Measurements from ENCODE around the gene SNAPC5.
"Not testable (repeated sequence)": the region's sequence is repeated elsewhere in the genome, so short reads cannot be mapped to it uniquely, and the experiment has no call there.

The SNAPC5 gene

GRCh38 chr15:66505430-66505811 is 7.9 kb upstream of the SNAPC5 start:
- Histone ChIP-seq H3K9ac (peak overlapping the region; percentile 98), H3K27ac (peak overlapping the region; percentile 95), H3K4me1 (peaks cover 47% of the 10 kb centered on the region), H3K4me3 (peak overlapping the region; percentile 86), H4K20me1 (peaks cover 40% of the 10 kb centered on the region), H3K36me3 (peaks cover 41% of the 10 kb centered on the region), H3K4me2 (peak overlapping the region; percentile 91), H3K27me3 (no peaks in the 10 kb centered on the region), H3K9me3 (no peaks in the 10 kb centered on the region)
- no peak for TF ChIP-seq Cebpa-rat (IDR thresholded peaks at IDR 0.05)

DNA sequence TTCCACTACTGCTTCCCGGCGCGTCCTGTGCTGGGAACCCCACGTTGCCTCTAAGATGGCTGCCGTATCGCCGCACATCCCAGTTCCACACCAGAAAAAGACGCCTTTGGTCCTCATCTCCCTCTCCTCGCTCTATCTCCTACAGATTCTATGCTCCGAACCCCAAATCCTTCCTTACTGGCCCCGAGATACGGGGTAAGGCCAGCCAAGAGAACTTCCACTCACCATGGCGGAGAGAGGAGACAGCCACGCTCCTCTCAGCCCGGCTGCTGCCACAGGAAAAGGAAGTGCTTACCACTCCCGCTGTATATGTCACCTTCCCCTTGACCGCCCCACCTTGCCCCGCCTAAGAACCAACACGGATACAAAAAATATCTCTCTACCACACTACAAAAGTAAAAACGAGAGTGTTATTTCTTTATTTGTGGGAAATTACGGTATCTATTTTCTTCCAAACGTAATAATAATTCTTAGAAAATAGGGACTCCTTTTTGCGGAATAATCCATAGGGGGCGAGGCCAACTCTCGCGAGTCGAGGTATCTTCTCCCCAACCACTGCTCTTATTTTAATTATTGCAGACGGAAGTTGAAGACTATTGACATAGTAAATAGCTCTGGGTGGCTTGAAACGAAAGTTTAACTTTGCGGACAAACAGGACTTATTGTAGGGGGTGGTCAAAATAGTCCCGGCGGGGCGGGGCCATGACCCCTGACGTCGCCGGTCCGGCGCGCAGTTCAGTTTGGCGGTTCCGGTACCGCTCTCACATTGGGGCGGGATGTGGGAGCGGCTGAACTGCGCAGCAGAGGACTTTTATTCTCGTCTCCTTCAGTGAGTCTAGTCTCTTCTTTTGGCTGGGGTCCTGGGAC is 7.2 kb upstream of the SNAPC5 start, which contains the start of the genes RPL4 and ZWILCH:
Gene RPL4 (minus strand): TSS at position 293 of the 867 bp plus-strand sequence. CDS start 65 bp downstream, at position 228.
Gene ZWILCH (plus strand): TSS at position 764 of the 867 bp plus-strand sequence. CDS start 13 bp downstream, at position 777.
- Histone ChIP-seq H3K27me3 (no peaks in the 10 kb centered on the region), H3K36me3 (peaks cover 43% of the 10 kb centered on the region), H4K20me1 (peaks cover 46% of the 10 kb centered on the region), H3K4me1 (peaks cover 53% of the 10 kb centered on the region), H3K27ac (peak within 1 kb of the TSS; percentile 95), H3K9ac (peak within 1 kb of the TSS; percentile 98), H3K9me3 (no peaks in the 10 kb centered on the region), H3K4me2 (peak within 1 kb of the TSS; percentile 91), H3K4me3 (peak within 1 kb of the TSS; percentile 86)
- no peak for TF ChIP-seq Cebpa-rat (IDR thresholded peaks at IDR 0.05)

DNA sequence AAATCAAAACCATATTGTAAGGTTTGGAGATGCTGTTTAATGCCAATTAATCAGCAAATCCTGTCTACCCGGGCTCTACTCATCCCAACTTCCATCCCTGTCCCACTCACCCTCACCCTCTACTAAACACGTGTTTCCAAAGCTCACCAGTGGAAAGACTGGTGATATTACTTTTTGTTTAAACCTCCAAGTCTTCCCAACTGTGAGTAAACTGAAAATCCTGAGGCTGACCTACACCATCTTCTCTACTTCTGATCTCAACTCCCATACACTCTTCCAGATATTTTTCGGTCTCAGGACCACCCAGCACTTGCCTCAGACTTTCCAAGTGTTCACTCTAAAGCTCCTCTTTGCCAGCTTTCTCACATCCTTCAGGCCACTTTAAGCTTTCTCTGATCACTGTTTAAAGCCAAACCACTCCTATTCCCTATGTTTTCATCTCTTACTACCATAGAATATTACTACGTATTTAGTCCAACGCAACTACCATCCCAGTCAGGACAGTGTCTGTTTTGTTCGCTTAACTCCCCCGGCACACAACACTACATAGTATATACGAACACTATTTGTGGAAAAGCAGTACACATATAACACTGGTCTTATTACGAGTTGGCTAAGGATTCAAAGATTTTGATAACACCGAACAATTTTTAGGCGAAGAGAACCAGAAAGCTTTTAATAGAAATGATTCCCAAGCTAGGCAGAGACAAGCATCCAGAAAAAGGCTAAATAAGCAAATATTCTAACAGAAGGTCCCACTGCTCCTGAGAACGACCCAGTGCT is 6.4 kb upstream of the SNAPC5 start:
- Histone ChIP-seq H3K9ac (peak overlapping the region; percentile 98), H3K36me3 (peaks cover 49% of the 10 kb centered on the region), H3K27me3 (no peaks in the 10 kb centered on the region), H3K4me2 (peak overlapping the region; percentile 90), H3K4me3 (peak overlapping the region; percentile 86), H3K4me1 (peaks cover 59% of the 10 kb centered on the region), H4K20me1 (peaks cover 54% of the 10 kb centered on the region), H3K9me3 (no peaks in the 10 kb centered on the region), H3K27ac (peak overlapping the region; percentile 95)
- no peak for TF ChIP-seq Cebpa-rat (IDR thresholded peaks at IDR 0.05)

DNA sequence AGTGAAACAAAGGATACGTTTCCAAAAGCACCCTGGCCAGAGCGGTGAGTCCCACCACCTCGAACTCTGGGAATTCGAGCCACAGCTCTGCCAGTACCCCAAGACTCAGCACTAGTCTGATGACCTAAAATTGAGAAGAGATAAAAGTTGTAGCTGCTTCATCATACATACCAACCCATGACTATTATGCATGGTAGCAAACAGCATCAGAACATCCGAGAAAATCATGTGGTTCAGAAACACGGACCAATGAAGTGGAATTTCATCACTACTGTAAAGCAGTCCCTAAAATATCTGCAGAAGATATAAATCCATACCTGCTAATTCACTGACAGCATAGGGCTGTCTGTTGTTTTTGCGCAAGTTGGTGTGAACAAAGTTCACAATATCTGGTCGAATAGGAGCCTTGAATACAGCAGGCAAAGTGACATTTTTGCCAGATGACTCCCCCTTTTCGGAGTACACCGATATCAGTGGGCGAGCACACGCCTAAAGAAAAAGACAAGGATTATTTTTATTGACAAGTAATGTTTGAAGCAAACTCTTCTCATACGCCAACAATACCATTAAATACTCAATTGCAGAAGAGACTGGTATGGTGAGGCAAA is 5.6 kb upstream of the SNAPC5 start:
- H3K4me2 ChIP-seq = peak overlapping the region; percentile 90
- H3K9ac ChIP-seq = peak overlapping the region; percentile 98
- peaks cover 54% of the 10 kb centered on the region for H3K36me3 ChIP-seq
- peaks cover 63% of the 10 kb centered on the region for H4K20me1 ChIP-seq
- H3K9me3 ChIP-seq, H3K27me3 ChIP-seq: not testable (repeated sequence)
- peak overlapping the region; percentile 86 for H3K4me3 ChIP-seq
- H3K4me1 ChIP-seq = peaks cover 63% of the 10 kb centered on the region
- peak overlapping the region; percentile 95 for H3K27ac ChIP-seq

DNA sequence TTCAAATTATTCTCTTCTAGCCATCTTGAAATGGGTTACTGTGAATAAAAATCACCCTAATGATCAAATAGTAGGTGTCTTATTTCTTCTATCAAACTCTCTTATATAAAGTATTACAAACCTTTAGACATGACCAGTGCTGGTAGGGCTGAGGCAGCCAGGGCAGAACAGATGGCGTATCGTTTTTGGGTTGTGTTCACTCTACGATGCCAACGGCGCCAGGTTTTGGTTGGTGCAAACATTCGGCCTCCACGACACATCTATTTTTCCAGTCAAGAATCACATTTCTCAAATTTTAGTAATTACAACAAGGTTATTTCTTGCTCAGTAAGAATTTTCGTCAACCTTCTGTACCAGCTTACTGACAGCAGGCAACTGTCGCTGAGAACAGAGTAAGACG is 4.9 kb upstream of the SNAPC5 start:
- peaks cover 55% of the 10 kb centered on the region for H3K36me3 ChIP-seq
- no peaks in the 10 kb centered on the region for H3K27me3 ChIP-seq
- H3K4me3 ChIP-seq = peak overlapping the region; percentile 86
- H3K4me2 ChIP-seq = peak overlapping the region; percentile 90
- no peak for TF ChIP-seq Cebpa-rat (IDR thresholded peaks at IDR 0.05)
- peaks cover 65% of the 10 kb centered on the region for H3K4me1 ChIP-seq
- H3K9me3 ChIP-seq = no peaks in the 10 kb centered on the region
- H4K20me1 ChIP-seq = peaks cover 66% of the 10 kb centered on the region
- peak overlapping the region; percentile 98 for H3K9ac ChIP-seq
- H3K27ac ChIP-seq = peak overlapping the region; percentile 95; the same call in 1 of the 2 replicates

DNA sequence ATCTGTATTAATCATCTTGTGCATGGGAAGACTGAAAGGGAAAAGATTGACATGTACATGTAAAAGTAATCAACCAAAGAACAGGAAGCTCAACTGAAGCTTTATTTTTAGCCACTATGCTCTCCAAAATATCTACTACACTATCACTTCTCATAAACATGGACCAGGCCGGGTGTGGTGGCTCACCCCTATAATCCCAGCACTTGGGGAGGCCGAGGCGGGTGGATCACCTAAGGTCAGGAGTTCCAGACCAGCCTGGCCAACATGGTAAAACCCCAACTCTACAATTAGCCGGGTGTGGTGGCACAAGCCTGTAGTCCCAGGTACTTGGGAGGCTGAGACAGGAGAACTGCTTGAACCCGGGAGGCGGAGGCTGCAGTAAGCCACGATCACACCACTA is 2.8 kb upstream of the SNAPC5 start:
- H4K20me1 ChIP-seq = peaks cover 66% of the 10 kb centered on the region
- not testable (repeated sequence) for H3K27me3 ChIP-seq, H3K9me3 ChIP-seq
- H3K36me3 ChIP-seq = peaks cover 66% of the 10 kb centered on the region
- H3K4me1 ChIP-seq = peaks cover 65% of the 10 kb centered on the region
- peak overlapping the region; percentile 66 for H3K27ac ChIP-seq
- peak overlapping the region; percentile 90 for H3K4me2 ChIP-seq
- peak overlapping the region; percentile 39; the same call in 1 of the 2 replicates for H3K4me3 ChIP-seq
- peak overlapping the region; percentile 98 for H3K9ac ChIP-seq

GRCh38 chr15:66498501-66499386 is 1.2 kb upstream of the SNAPC5 start:
- TF ChIP-seq Cebpa-rat (IDR thresholded peaks at IDR 0.05) = no peak
- Histone ChIP-seq H3K36me3 (peaks cover 82% of the 10 kb centered on the region), H3K27ac (peak overlapping the region; percentile 8; the same call in 1 of the 2 replicates), H3K9me3 (no peaks in the 10 kb centered on the region), H3K27me3 (no peaks in the 10 kb centered on the region), H3K9ac (peak overlapping the region; percentile 89; the same call in 1 of the 2 replicates), H4K20me1 (peaks cover 59% of the 10 kb centered on the region), H3K4me1 (peaks cover 65% of the 10 kb centered on the region), H3K4me2 (peak overlapping the region; percentile 80), H3K4me3 (no peak overlapping the region)

GRCh38 chr15:66496951-66497501 is 536 bp downstream of the SNAPC5 start:
- TF ChIP-seq Cebpa-rat (IDR thresholded peaks at IDR 0.05) = no peak
- Histone ChIP-seq H3K27me3 (no peaks in the 10 kb centered on the region), H3K4me2 (peak overlapping the region; percentile 80), H3K9ac (peak overlapping the region; percentile 89), H4K20me1 (peaks cover 43% of the 10 kb centered on the region), H3K4me3 (peak overlapping the region; percentile 84), H3K9me3 (no peaks in the 10 kb centered on the region), H3K36me3 (peaks cover 84% of the 10 kb centered on the region), H3K4me1 (peaks cover 50% of the 10 kb centered on the region), H3K27ac (peak overlapping the region; percentile 85)

Measured in BLaER1 (cell line).